Skin epidermis (tissue), 12 donors: ENCODE data around the gene WDR82.
A peak's percentile ranks its signal among the peaks of the same experiment; 100 is the strongest.

Source experiments
- H3K27ac ChIP-seq, 21 experiments: fragments of 200-600 bp; sonication (generic) in 11 of 21; one replicate each; pipeline ENCODE4 v1.5.0; 2020; ENCODE audit warnings: mild to moderate bottlenecking in 3 of 21, inconsistent platforms in 2 of 21, moderate library complexity in 2 of 21
- H3K4me3 ChIP-seq, 7 experiments: fragments of 200-600 bp; sonication (generic) in 2 of 7; one replicate each; pipeline ENCODE4 v1.5.0; 2020; ENCODE audit warnings: inconsistent platforms in 2 of 7, mild to moderate bottlenecking in 2 of 7, moderate library complexity in 1 of 7

The WDR82 gene

GRCh38 chr3:52218937-52219650 is 59.4 kb downstream of the WDR82 start:
- H3K27ac ChIP-seq, result peak overlapping the region in 18 of 21 experiments; percentile 22 to 80 (median 71)
- no peak overlapping the region for H3K4me3 ChIP-seq

- H3K27ac ChIP-seq, result peak overlapping the region in 20 of 21 experiments; percentile 1 to 80 (median 68)
- H3K4me3 ChIP-seq, result no peak overlapping the region
Observed at GRCh38 chr3:52218454-52218853, 60.0 kb downstream of the WDR82 start.

- peak overlapping the region in 20 of 21 experiments; percentile 47 to 80 (median 70) for H3K27ac ChIP-seq
- no peak overlapping the region for H3K4me3 ChIP-seq
Observed at GRCh38 chr3:52218026-52218425, 60.4 kb downstream of the WDR82 start.

- Histone ChIP-seq H3K27ac (peak overlapping the region in 20 of 21 experiments; percentile 47 to 80 (median 70)), H3K4me3 (no peak overlapping the region)
Observed at GRCh38 chr3:52217409-52217805, 61.0 kb downstream of the WDR82 start.

- peak overlapping the region in 20 of 21 experiments; percentile 48 to 80 (median 70) for H3K27ac ChIP-seq
- no peak overlapping the region for H3K4me3 ChIP-seq
Observed at GRCh38 chr3:52216585-52217408, 61.7 kb downstream of the WDR82 start.

- H3K27ac ChIP-seq, result peak overlapping the region in 3 of 21 experiments; percentile 31 to 79 (median 76)
Observed at GRCh38 chr3:52215351-52215750, 63.1 kb downstream of the WDR82 start.

GRCh38 chr3:52213901-52214300 is 64.5 kb downstream of the WDR82 start:
- H3K27ac ChIP-seq, result peak overlapping the region in 1 of 21 experiments; percentile 30

More at GRCh38 chr3:52215351-52215750, 63.1 kb downstream of the WDR82 start:
- no peak overlapping the region for H3K4me3 ChIP-seq

GRCh38 chr3:52213005-52213404 is 65.4 kb downstream of the WDR82 start:
- Histone ChIP-seq H3K27ac (no peak overlapping the region), H3K4me3 (no peak overlapping the region)

More at GRCh38 chr3:52213901-52214300, 64.5 kb downstream of the WDR82 start:
- no peak overlapping the region for H3K4me3 ChIP-seq

GRCh38 chr3:52211268-52211891 is 67.1 kb downstream of the WDR82 start:
- H3K27ac ChIP-seq, result no peak overlapping the region
- H3K4me3 ChIP-seq, result no peak overlapping the region

- H3K4me3 ChIP-seq, result no peak overlapping the region
- H3K27ac ChIP-seq, result no peak overlapping the region
Observed at GRCh38 chr3:52210550-52211046, 67.9 kb downstream of the WDR82 start.

GRCh38 chr3:52210037-52210436 is 68.4 kb downstream of the WDR82 start:
- no peak overlapping the region for H3K4me3 ChIP-seq
- H3K27ac ChIP-seq, result no peak overlapping the region

GRCh38 chr3:52208556-52208955 is 69.9 kb downstream of the WDR82 start:
- H3K27ac ChIP-seq, result peak overlapping the region in 1 of 21 experiments; percentile 29

GRCh38 chr3:52205727-52206372 is 72.6 kb downstream of the WDR82 start:
- no peak overlapping the region for H3K27ac ChIP-seq
- H3K4me3 ChIP-seq, result no peak overlapping the region

More at GRCh38 chr3:52208556-52208955, 69.9 kb downstream of the WDR82 start:
- no peak overlapping the region for H3K4me3 ChIP-seq
